Naive B cell (primary cell): ENCODE data around the gene PACSIN1. TPM values are rescaled to one million over a fixed set of nuclear protein-coding genes. Genes with fewer than 3 reads are reported as not detected.

Experiments
- ATAC-seq, 2 donors: fragments of 150-1000 bp; cut with Tn5 transposase; 2 replicates each; pipeline ENCODE4 v1.10.0; 2021; ENCODE audit warnings: low read depth in 2 of 2, mild to moderate bottlenecking in 2 of 2, moderate library complexity in 2 of 2
- DNase-seq: peaks from one replicate; pipeline ENCODE4 v3.0.0; 2022
- H3K27ac Mint-ChIP-seq, 6 donors: one replicate each; pipeline ENCODE4 v1.8.0; 2020 to 2022; ENCODE audit warnings: mild to moderate bottlenecking in 6 of 6, mixed read lengths in 6 of 6, moderate library complexity in 5 of 6, inconsistent platforms in 2 of 6
- H3K27me3 Mint-ChIP-seq, 3 donors: one replicate each; pipeline ENCODE4 v1.8.0; 2021 to 2022; ENCODE audit warnings: mixed read lengths in 3 of 3, mild to moderate bottlenecking in 1 of 3
- H3K36me3 Mint-ChIP-seq, 2 donors: one replicate each; pipeline ENCODE4 v1.8.0; 2020 to 2022; ENCODE audit warnings: mixed read lengths in 2 of 2, inconsistent platforms in 1 of 2, mild to moderate bottlenecking in 1 of 2
- H3K4me1 Mint-ChIP-seq, 3 donors: one replicate each; pipeline ENCODE4 v1.8.0; 2020 to 2022; ENCODE audit warnings: mixed read lengths in 3 of 3, inconsistent platforms in 1 of 3, mild to moderate bottlenecking in 1 of 3, moderate library complexity in 1 of 3
- H3K4me3 Mint-ChIP-seq, 8 donors: one replicate each; pipeline ENCODE4 v1.8.0; 2020 to 2022; ENCODE audit warnings: mild to moderate bottlenecking in 8 of 8, mixed read lengths in 8 of 8, moderate library complexity in 8 of 8, inconsistent platforms in 2 of 8
- H3K9me3 Mint-ChIP-seq, 7 donors: one replicate each; pipeline ENCODE4 v1.8.0; 2020 to 2022; ENCODE audit warnings: mixed read lengths in 7 of 7, mild to moderate bottlenecking in 5 of 7, inconsistent platforms in 2 of 7, moderate library complexity in 1 of 7
- polyA plus RNA-seq, 6 donors: library from polyadenylated mRNA; unstranded; fragments of 300-500 nt; fragmentation: Illumina TruSeq; gene quantifications; one replicate each; pipeline ENCODE4 v1.2.3, GENCODE V29; 2021; ENCODE audit warnings: low read depth in 6 of 6

The PACSIN1 gene
- polyA plus RNA-seq, 6 donors from 2014 or later, result not detected

- no peaks in the 10 kb centered on the region for H3K27me3 Mint-ChIP-seq
- H3K4me3 Mint-ChIP-seq, result no peak overlapping the region
- H3K27ac Mint-ChIP-seq, result no peak overlapping the region
Observed at GRCh38 chr6:34535199-34535598, 69.3 kb downstream of the PACSIN1 start.

DNA sequence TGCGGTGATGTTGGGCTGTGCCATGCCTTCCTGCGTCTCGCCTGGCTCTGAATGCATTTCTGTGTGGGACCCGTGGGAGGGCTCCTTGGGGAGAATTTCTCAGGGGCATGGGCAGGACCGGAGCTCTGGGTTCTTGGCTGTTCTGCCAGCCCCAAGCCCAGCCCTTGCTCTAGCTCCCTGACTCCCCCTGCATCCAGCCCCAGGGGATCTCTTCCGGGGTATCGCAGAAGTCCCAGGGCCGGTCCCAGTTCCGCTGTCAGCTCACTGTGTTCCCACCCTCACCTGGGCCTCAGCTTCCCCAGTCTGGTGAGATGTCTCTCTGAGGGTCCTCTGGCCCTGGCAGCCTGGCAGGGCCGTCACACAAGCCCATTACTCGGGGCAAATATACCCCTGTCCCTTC, 69.8 kb downstream of the PACSIN1 start:
- Mint-ChIP-seq H3K4me1 (no peaks in the 10 kb centered on the region), H3K9me3 (peaks cover 0 to 2% (median 0%) of the 10 kb centered on the region in 7 donors), H3K27me3 (no peaks in the 10 kb centered on the region), H3K4me3 (no peak overlapping the region), H3K36me3 (no peaks in the 10 kb centered on the region), H3K27ac (no peak overlapping the region)
- no peak for ATAC-seq
- no peak for DNase-seq

More at GRCh38 chr6:34535199-34535598, 69.3 kb downstream of the PACSIN1 start:
- Mint-ChIP-seq H3K9me3 (peaks cover 0 to 2% (median 0%) of the 10 kb centered on the region in 7 donors), H3K36me3 (no peaks in the 10 kb centered on the region), H3K4me1 (no peaks in the 10 kb centered on the region)
- ATAC-seq (no peak), DNase-seq (no peak)

- ATAC-seq, result no peak
- H3K4me1 Mint-ChIP-seq, result no peaks in the 10 kb centered on the region
- H3K27ac Mint-ChIP-seq, result peak overlapping the region in 1 of 6 donors; percentile 22
- H3K36me3 Mint-ChIP-seq, result no peaks in the 10 kb centered on the region
- no peaks in the 10 kb centered on the region for H3K27me3 Mint-ChIP-seq
- no peak for DNase-seq
- H3K4me3 Mint-ChIP-seq, result no peak overlapping the region
- H3K9me3 Mint-ChIP-seq, result peaks cover 0 to 2% (median 0%) of the 10 kb centered on the region in 7 donors
Observed at GRCh38 chr6:34536251-34536958, 70.5 kb downstream of the PACSIN1 start.

GRCh38 chr6:34536959-34537848, 71.3 kb downstream of the PACSIN1 start:
- H3K27ac Mint-ChIP-seq, result peak overlapping the region in 1 of 6 donors; percentile 87
- H3K27me3 Mint-ChIP-seq, result no peaks in the 10 kb centered on the region
- no peaks in the 10 kb centered on the region for H3K4me1 Mint-ChIP-seq
- no peaks in the 10 kb centered on the region for H3K36me3 Mint-ChIP-seq
- DNase-seq (no peak), ATAC-seq (no peak)
- peak overlapping the region in 1 of 8 donors; percentile 11 for H3K4me3 Mint-ChIP-seq
- no peaks in the 10 kb centered on the region for H3K9me3 Mint-ChIP-seq

DNA sequence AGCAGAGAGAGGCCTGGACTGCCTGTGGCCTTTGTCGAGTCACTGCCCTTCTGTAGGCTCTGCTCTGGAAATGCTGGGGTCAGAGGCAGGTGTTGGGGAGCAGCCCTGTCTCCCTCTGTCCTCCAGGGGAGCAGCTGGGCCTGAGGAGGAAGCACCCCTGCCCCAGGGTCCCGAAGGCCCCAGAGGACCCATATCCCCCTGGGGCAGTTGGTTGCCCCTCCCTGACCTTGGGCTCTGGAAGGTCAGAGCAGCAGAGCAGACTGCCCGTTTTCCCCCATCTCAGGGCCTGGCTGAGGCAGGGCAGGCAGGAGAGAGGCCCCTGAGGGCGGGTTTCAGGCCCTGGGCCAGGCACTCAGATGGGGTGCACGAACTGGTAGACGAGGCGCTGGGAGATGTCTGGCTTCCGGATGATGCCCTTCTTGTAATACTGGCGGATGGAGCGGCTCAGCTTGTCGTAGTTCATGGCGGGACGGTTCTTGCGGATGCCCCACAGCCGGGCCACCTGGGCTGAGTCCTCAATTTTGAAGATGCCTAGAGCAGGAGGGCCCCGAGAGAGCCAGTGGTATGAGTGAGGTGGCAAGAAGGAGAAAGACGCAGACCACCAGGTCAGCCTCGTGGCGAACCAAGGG, 72.2 kb downstream of the PACSIN1 start:
- ATAC-seq, result no peak
- DNase-seq, result no peak
- Mint-ChIP-seq H3K4me1 (no peaks in the 10 kb centered on the region), H3K36me3 (no peaks in the 10 kb centered on the region), H3K9me3 (no peaks in the 10 kb centered on the region), H3K27me3 (no peaks in the 10 kb centered on the region), H3K27ac (no peak overlapping the region), H3K4me3 (no peak overlapping the region)

- Mint-ChIP-seq H3K27me3 (no peaks in the 10 kb centered on the region), H3K36me3 (no peaks in the 10 kb centered on the region)
- no peak for ATAC-seq
Observed at GRCh38 chr6:34538581-34538980, 72.7 kb downstream of the PACSIN1 start.

GRCh38 chr6:34539181-34539580, 73.3 kb downstream of the PACSIN1 start:
- Mint-ChIP-seq H3K27me3 (no peaks in the 10 kb centered on the region), H3K4me3 (no peak overlapping the region), H3K9me3 (no peaks in the 10 kb centered on the region), H3K4me1 (no peaks in the 10 kb centered on the region), H3K27ac (peak overlapping the region in 1 of 6 donors; percentile 22), H3K36me3 (no peaks in the 10 kb centered on the region)
- DNase-seq, result no peak
- ATAC-seq, result no peak

More at GRCh38 chr6:34538581-34538980, 72.7 kb downstream of the PACSIN1 start:
- no peaks in the 10 kb centered on the region for H3K4me1 Mint-ChIP-seq
- DNase-seq, result no peak
- no peaks in the 10 kb centered on the region for H3K9me3 Mint-ChIP-seq
- H3K27ac Mint-ChIP-seq, result no peak overlapping the region
- no peak overlapping the region for H3K4me3 Mint-ChIP-seq

- Mint-ChIP-seq H3K4me3 (no peak overlapping the region), H3K36me3 (no peaks in the 10 kb centered on the region), H3K4me1 (no peaks in the 10 kb centered on the region), H3K27me3 (no peaks in the 10 kb centered on the region), H3K9me3 (no peaks in the 10 kb centered on the region), H3K27ac (no peak overlapping the region)
- no peak for ATAC-seq
- DNase-seq, result no peak
Observed at GRCh38 chr6:34540222-34540621, 74.3 kb downstream of the PACSIN1 start.

- Mint-ChIP-seq H3K9me3 (no peaks in the 10 kb centered on the region), H3K4me3 (no peak overlapping the region)
- ATAC-seq, result no peak
Observed at GRCh38 chr6:34540841-34541240, 75.0 kb downstream of the PACSIN1 start.

GRCh38 chr6:34543421-34543820, 77.5 kb downstream of the PACSIN1 start:
- Mint-ChIP-seq H3K4me1 (no peaks in the 10 kb centered on the region), H3K27ac (peak overlapping the region in 1 of 6 donors; percentile 11), H3K27me3 (peaks cover 0 to 5% (median 0%) of the 10 kb centered on the region in 3 donors), H3K4me3 (no peak overlapping the region), H3K9me3 (no peaks in the 10 kb centered on the region), H3K36me3 (no peaks in the 10 kb centered on the region)
- DNase-seq, result no peak
- ATAC-seq, result no peak

More at GRCh38 chr6:34540841-34541240, 75.0 kb downstream of the PACSIN1 start:
- Mint-ChIP-seq H3K27ac (no peak overlapping the region), H3K4me1 (no peaks in the 10 kb centered on the region), H3K27me3 (no peaks in the 10 kb centered on the region), H3K36me3 (no peaks in the 10 kb centered on the region)
- DNase-seq, result no peak

DNA sequence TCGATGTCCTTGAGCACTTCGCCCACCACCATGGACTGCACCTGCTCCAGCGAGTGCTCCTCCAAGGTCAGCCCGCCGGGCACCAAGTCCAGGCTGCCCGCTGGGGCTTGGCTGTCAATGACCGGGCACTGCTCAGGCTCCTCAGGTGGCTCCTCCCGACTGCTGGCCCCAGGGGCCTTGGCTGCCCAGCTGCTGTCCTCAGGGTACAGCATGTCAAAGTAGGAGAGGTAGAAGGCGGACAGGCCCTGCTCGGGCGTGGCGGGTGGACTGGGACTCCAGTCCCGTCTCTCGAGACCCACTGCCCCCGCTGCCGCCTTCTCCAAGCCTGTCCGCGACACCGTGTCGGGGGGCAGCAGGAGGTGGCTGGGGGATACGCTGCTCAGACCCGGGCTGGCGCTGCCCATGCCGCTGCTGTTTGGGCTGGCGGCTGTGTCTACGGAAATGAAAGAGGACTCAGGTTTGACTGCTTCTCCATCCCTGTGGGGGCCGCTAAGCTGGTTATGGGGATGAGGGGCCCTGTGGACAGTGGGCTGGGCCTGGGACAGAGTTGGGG, 78.3 kb downstream of the PACSIN1 start:
- H3K4me1 Mint-ChIP-seq, result no peaks in the 10 kb centered on the region
- no peak overlapping the region for H3K27ac Mint-ChIP-seq
- no peak for DNase-seq
- no peak overlapping the region for H3K4me3 Mint-ChIP-seq
- H3K9me3 Mint-ChIP-seq, result no peaks in the 10 kb centered on the region
- ATAC-seq, result no peak
- peaks cover 0 to 8% (median 0%) of the 10 kb centered on the region in 3 donors for H3K27me3 Mint-ChIP-seq
- H3K36me3 Mint-ChIP-seq, result no peaks in the 10 kb centered on the region

DNA sequence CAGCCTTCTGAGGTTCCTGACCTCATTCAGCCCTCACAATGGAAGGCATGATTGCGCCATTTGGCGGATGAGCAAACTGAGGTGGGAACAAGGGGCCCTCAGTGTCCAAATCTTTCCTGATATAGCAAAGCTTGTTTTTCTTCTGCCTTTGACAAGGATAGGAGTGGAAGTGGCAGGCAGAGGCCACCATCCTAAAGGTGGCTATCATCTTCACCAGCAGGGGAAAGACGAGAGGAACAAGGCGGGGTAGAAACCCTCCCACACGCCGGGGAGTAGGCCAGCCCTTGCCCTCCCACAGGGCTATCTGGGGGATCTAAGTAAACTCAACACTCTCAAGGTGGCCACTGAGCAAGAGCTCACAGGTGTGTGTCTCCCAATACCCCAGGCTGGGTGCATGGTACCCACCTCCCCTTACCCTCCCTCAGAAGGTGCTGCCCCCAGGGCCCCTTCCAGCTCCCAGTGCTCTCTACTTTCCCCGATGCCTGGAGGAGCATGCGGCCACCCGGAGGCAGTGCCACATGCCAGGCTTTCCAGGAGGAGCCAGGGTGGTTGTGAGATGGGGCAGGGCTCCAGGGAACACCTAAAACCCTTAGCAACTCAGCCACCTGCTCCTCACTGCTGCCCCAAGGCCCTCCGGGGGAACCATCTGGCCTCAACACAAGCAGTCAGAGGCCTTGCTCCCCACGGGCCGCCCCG, 79.0 kb downstream of the PACSIN1 start:
- DNase-seq (no peak), ATAC-seq (no peak)
- Mint-ChIP-seq H3K9me3 (no peaks in the 10 kb centered on the region), H3K27me3 (peaks cover 0 to 9% (median 0%) of the 10 kb centered on the region in 3 donors), H3K27ac (no peak overlapping the region), H3K36me3 (no peaks in the 10 kb centered on the region), H3K4me1 (no peaks in the 10 kb centered on the region), H3K4me3 (no peak overlapping the region)
